Rectal smooth muscle tissue (tissue), 1 donor: ENCODE measurements around the gene PDCD1.

Source experiments
- H3K27ac ChIP-seq: one replicate; pipeline ENCODE4 v1.7.0; 2013; ENCODE audit warnings: low read depth, low read length, inconsistent platforms
- H3K27me3 ChIP-seq: one replicate; pipeline ENCODE4 v1.7.0; 2013; ENCODE audit warnings: low read length; ENCODE audit not compliant: control insufficient read depth, insufficient read depth
- H3K36me3 ChIP-seq: one replicate; pipeline ENCODE4 v1.7.0; 2013; ENCODE audit warnings: low read length; ENCODE audit not compliant: control insufficient read depth, insufficient read depth
- H3K4me1 ChIP-seq: one replicate; pipeline ENCODE4 v1.7.0; 2013; ENCODE audit warnings: low read length; ENCODE audit not compliant: control insufficient read depth, insufficient read depth
- H3K4me3 ChIP-seq: one replicate; pipeline ENCODE4 v1.7.0; 2013; ENCODE audit warnings: low read length
- H3K9ac ChIP-seq: one replicate; pipeline ENCODE4 v1.7.0; 2013; ENCODE audit warnings: low read length

Gene PDCD1

DNA sequence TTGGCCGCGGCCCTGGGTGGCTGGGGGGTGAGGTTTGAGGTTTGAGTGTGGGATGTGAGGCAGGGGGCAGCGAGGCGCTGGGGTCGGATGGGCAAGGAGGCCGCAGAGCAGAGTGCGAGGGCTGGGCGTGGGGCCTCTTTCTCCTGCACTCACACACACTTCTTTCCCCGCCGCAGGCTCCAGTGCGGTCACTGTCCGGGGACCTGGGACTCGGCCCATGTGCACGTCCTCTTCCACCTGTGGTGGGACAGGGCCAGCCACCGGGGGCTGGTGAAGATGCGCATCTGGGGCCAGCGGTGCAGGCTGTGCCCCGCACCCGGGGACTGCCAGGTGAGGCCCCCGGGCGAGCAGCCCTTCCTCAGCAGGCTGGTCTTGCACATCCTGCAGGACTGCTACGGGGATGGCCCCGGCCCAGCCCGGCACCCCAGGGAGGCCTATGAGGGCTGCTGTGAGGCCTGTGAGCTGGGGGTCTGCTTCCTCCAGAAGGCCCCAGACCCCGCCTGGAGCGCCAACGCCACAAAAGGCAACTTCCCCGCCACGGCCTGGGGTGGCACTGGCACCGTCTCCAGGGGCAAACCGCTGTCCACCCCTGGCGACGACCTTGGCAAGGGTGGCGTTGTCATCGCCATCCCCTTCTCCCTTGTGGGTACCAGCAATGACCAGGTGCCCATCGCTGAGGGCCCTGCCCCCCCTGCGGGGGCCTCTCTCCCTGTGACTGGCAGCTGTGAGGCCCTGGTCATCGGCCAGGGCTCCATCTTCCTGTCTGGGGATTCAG lies 13.0 kb upstream of the PDCD1 start:
- peaks cover 13% of the 10 kb centered on the region for H3K27me3 ChIP-seq
- no peak overlapping the region for H3K27ac ChIP-seq
- H3K36me3 ChIP-seq, result no peaks in the 10 kb centered on the region
- H3K4me3 ChIP-seq, result no peak overlapping the region
- no peak overlapping the region for H3K9ac ChIP-seq
- H3K4me1 ChIP-seq, result no peaks in the 10 kb centered on the region

DNA sequence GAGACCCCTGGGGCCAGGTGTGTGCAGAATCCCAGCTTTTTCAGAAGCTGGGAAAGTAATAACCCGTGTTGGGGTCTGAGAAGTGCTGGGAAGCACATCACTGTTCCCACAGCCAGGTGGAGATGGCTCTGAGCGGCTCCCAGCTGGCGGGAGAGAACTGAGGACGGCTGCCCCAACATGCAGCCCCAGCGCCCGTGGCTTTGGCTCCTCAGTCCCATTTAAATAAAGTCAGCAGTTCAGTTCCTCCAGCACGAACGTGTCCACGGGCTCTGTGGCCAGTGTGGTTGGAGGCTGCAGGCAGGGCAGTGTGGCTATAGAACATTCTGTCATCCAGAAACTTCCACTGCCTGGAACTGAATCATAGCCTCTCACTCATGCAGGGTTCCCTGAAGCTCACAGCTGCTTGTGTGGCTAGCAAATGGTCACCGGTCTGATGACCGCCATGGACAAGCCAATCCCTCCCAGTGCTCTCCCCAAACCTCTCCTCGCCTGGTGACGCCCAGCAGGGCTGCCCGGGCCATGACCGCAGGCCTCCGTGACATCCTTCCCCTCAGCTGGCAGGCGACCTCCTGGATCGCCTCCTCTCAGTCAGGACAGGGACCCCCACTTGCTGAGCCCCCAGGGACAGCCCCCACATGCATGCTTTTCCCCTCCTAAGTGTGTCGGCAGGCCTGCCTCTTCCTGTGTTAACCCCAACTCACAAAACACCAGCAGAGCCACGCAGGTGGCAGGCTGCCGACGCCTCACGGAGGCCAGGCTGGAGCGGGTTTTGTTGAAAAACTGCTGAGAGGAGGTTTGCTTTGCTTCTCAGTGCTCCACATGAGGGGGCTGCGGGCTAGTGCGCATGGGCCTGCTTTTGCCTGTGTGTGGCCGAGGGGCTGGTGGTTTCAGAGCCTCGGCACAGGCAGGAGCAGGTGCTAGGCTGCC lies 12.2 kb upstream of the PDCD1 start:
- Histone ChIP-seq H3K27me3 (peaks cover 19% of the 10 kb centered on the region), H3K36me3 (no peaks in the 10 kb centered on the region), H3K27ac (no peak overlapping the region), H3K4me1 (no peaks in the 10 kb centered on the region), H3K4me3 (no peak overlapping the region), H3K9ac (no peak overlapping the region)

DNA sequence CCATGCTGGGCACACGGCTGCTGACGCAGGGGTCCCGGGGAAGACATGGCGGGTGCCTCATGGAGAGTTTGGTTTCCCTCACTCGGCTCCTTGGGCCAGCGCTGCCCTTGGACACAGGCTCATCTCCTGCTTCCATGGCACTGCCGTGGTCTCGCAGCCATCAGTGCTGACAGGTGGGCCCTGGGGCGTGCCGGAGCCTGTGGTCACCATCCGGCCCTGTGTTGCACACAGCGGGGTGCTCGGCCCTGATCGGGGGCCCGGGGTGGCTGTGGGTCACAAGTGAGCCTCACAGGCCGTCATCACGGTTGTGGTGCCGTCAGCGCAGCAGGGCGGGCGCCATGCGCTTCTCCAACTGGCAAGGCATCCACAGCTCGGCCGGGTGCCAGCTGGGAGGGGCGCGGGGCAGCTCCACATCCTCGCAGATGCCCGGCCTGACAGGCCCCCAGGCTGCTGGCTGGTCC lies 11.4 kb upstream of the PDCD1 start:
- no peaks in the 10 kb centered on the region for H3K4me1 ChIP-seq
- no peaks in the 10 kb centered on the region for H3K36me3 ChIP-seq
- no peak overlapping the region for H3K4me3 ChIP-seq
- H3K9ac ChIP-seq, result no peak overlapping the region
- H3K27me3 ChIP-seq, result peaks cover 26% of the 10 kb centered on the region
- no peak overlapping the region for H3K27ac ChIP-seq

DNA sequence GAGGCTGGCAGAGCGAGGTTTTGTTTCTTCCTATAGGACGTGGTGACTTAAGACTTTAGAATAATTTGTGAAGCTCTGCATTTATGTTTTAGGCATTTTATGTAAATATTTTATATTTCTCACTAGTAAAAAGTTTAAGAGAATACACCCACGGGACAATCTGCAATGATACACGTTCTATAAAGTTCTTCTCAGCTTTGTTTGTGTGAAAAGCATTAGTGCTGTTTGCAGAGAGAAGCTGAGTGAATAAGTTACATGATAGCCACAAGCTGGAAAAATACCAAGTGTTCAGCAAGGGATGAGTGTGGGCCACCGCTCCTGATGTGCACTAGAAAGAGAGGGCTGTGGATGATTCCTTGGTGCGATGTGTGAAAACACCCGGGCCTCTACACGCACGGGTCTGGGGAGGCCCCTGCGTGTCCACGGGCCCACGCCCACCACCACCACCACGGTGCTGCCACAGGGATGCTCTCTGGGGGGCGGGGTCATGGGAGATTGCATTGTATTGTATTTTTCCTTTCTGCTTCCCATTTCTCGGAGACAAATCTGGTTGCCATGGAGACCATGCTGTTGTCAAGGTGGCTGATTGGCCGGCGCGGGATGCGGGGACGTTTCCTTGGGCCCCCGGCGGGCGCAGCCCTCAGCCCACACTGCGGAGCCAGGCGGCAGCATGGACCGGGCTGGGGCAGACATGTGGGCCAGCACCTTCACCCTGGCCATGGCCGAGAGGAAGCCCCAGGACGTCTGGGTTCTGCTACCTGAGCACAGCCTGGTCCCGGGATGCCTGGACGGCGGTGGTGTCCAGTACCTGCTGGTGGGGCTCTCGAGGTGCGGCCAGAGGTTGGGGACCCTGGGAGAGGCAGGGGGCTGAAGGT lies 10.6 kb upstream of the PDCD1 start, which contains the start of gene RTP5:
Gene RTP5, plus strand, starts transcription at position 643 of the 875 bp plus-strand sequence. Its CDS starts 28 bp downstream, at position 671.
- Histone ChIP-seq H3K9ac (no peak within 1 kb of the TSS), H3K36me3 (no peaks in the 10 kb centered on the region), H3K4me3 (no peak within 1 kb of the TSS), H3K4me1 (no peaks in the 10 kb centered on the region), H3K27ac (no peak within 1 kb of the TSS), H3K27me3 (peaks cover 29% of the 10 kb centered on the region)

DNA sequence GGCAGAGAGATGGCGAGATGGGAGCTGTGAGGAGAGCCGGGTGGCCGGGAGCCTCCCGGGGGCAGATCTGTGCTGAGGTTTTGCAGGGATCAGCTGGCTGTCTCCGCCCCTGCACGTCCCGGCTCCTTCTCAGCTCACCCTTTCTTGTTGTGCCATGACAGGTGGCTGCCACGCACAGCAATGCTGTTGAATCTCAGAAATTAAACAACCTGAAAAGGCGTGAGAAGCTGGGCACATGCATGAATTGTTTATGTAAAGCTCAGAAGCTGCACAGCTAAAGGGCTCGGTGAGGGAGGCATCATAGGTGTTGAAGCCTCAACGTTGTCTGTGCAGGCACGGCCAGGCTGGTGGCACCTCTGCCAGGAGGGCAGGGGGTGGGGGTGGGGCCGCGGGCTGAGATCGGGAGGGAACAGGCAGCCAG lies 10.0 kb upstream of the PDCD1 start:
- Histone ChIP-seq H3K36me3 (no peaks in the 10 kb centered on the region), H3K4me1 (no peaks in the 10 kb centered on the region), H3K9ac (no peak overlapping the region), H3K4me3 (no peak overlapping the region), H3K27ac (no peak overlapping the region), H3K27me3 (peaks cover 31% of the 10 kb centered on the region)

DNA sequence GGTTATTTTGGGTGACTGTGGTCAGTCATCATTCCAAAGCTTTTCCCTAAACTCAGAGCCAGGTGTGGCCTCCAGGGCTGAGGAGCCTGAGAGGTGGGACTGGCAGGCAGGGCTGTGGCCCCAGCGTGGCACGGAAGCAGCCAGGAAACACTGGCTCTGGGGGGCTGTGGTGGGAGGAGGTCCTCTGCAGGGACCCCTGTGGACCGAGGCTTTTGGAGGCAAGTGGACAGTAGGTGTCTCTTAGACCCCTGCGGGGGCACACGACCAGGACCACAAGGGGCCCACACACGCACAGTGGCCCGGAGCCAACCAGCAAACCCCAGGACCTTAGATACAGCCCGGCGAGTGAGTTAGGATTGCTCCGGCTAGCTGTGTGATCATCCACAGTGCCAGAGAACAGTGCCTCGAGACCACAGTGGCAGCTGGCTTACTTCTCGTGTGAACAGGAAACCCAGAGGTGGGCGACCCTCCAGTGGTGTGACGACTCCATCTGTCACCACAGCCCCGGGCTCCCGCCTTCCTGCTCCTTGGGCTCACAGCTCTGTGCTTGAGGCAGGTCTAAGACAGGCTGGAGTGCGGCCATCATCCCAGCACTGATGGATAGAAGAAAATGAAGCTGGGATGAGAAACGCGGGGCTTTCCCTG lies 9.2 kb upstream of the PDCD1 start:
- Histone ChIP-seq H3K9ac (peak overlapping the region; percentile 2), H3K4me1 (no peaks in the 10 kb centered on the region), H3K27me3 (peaks cover 35% of the 10 kb centered on the region), H3K4me3 (no peak overlapping the region), H3K36me3 (no peaks in the 10 kb centered on the region), H3K27ac (no peak overlapping the region)

DNA sequence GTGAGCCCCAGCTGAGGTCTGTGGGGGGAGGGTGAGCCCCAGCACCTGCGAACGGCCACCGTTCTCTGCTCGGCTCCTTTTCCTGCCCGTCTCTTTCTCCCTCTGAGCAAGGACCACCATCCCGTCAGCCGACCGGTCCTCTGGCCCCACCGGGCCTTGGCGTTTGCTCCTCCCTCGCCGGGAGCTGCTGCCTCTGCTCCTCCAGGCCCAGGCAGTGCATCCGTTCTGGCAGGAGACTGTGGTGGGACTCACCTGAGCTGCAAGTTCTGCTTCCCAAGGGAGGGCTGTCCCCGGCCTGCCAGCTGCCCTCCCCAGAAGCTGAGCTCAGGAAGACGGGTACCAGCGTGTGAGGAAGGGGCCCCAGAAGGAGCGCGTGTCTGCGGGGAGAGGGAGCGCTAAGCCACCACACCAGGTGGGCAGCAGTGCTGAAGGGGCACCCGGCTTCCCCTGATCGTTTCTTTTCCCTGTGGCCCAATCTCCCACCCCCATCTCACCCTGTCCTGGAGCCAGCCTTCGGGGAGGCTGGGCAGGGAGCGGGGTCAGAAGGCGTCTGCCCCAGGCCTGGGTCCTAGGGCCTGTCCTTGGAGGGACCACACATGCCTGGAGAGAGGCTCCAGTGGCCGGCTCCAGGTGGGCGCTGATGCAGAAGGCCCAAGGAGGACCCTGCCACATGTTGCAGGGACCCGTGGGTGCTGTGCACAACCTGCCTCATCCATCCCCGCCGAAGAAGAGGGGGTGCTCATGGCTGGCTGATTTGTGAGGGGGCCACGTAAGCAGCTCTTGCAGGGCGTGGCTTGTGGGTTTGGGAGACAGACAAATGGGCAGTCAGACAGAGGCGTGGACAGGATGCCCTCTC lies 8.3 kb upstream of the PDCD1 start:
- Histone ChIP-seq H3K27me3 (peaks cover 35% of the 10 kb centered on the region), H3K9ac (no peak overlapping the region), H3K36me3 (no peaks in the 10 kb centered on the region), H3K27ac (no peak overlapping the region), H3K4me3 (no peak overlapping the region), H3K4me1 (no peaks in the 10 kb centered on the region)

DNA sequence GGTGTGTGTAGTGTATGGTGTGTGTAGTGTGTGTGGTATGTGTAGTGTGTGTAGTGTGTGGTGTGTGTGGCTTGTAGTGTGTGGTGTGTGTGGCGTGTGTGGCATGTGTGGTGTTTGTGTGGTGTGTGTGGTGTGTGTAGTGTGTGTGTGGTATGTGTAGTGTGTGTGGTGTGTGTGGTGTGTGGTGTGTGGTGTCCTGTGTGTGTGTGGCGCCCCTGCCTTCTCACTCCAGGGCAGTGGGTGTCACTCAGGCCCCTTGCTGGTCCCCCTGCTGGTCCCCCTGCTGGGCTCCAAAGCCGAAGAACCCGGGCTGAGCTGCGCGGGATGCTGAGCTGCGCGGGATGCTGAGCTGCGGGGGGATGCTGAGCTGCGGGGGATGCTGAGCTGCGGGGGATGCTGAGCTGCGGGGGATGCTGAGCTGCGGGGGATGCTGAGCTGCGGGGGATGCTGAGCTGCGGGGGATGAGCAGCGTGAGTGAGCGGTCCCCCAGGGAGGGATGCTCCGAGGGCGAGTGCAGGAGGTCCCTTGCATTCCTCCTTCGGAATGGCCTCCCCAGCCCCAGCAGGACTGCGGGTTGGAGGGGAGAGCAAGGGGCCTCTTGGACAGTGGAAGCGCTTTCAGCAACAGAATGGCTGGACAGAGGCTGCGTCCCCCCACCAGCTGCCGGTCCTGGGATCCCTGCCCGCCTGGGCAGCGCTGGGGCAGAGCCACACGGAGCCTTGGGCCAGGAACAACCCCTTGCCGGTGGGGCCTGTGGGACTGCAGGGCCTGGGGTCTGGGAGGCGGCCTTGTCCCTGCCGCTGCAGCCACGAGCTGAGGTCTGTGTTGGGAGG lies 7.5 kb upstream of the PDCD1 start:
- no peak overlapping the region for H3K9ac ChIP-seq
- H3K27ac ChIP-seq, result no peak overlapping the region
- H3K4me3 ChIP-seq, result no peak overlapping the region
- H3K36me3 ChIP-seq, result no peaks in the 10 kb centered on the region
- H3K4me1 ChIP-seq, result no peaks in the 10 kb centered on the region
- peaks cover 35% of the 10 kb centered on the region for H3K27me3 ChIP-seq

DNA sequence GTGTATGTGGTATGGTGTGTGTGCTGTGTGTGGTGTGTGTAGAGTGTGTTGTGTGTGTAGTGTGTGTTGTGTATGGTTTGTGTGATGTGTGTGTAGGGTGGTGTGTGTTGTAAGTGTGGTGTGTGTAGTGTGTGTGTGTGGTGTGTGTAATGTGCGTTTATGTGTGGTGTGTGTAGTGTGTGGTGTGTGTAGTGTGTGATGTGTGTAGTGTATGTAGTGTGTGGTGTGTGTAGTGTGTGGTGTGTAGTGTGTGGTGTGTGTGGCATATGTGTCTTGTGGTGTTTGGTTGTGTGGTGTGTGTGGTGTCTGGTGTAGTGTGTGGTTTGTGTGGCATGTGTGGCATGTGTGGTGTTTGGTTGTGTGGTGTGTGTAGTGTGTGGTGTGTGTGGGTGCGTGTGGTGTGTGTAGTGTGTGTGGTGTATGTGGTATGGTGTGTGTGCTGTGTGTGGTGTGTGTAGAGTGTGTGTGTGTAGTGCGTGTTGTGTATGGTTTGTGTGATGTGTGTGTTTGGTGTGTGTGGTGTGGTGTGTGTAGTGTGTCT lies 6.8 kb upstream of the PDCD1 start:
- H3K4me3 ChIP-seq, result no peak overlapping the region
- no peaks in the 10 kb centered on the region for H3K36me3 ChIP-seq
- H3K9ac ChIP-seq, result no peak overlapping the region
- H3K4me1 ChIP-seq, result no peaks in the 10 kb centered on the region
- peaks cover 35% of the 10 kb centered on the region for H3K27me3 ChIP-seq
- no peak overlapping the region for H3K27ac ChIP-seq

DNA sequence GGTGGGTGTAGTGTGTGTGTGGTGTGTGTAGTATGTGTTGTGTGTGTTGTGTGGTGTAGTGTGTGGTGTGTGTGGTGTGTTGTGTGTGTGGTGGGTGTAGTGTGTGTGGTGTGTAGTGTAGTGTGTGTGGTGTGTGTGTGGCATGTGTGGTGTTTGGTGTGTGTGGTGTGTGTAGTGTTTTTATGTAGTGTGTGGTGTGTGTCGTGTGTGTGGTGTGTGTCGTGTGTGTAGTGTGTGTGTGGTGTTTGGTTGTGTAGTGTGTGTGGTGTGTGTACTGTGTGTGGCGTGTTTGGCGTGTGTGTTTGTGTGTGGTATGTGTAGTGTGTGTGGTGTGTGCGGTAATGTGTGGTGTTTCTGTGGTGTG lies 6.1 kb upstream of the PDCD1 start:
- H3K9ac ChIP-seq, result no peak overlapping the region

More for the DNA sequence above, 6.1 kb upstream of the PDCD1 start:
- H3K4me1 ChIP-seq, result no peaks in the 10 kb centered on the region
- no peaks in the 10 kb centered on the region for H3K36me3 ChIP-seq
- no peak overlapping the region for H3K27ac ChIP-seq
- peaks cover 35% of the 10 kb centered on the region for H3K27me3 ChIP-seq
- H3K4me3 ChIP-seq, result no peak overlapping the region
